ENCODE data around the gene BLCAP.
"Not testable (repeated sequence)": the region's sequence is repeated elsewhere in the genome, so short reads cannot be mapped to it uniquely, and the experiment has no call there.

Gene BLCAP

GRCh38 chr20:37544386-37544785 is 16.7 kb upstream of the BLCAP start:
- no peak for DNase-seq (ENCODE audit: low spot score)
- in situ Hi-C loops (cut with MboI; ENCODE audit: low sequenced_read_pairs, unreplicated experiment) = no loop called here
- TF ChIP-seq CTCF (IDR thresholded peaks at IDR 0.05; ENCODE audit: borderline replicate concordance, control extremely low read depth, extremely low read depth, insufficient read depth, missing control alignments) = no peak

GRCh38 chr20:37543828-37544227 is 16.2 kb upstream of the BLCAP start:
- in situ Hi-C loops (cut with MboI; ENCODE audit: low sequenced_read_pairs, unreplicated experiment) = no loop called here

GRCh38 chr20:37542281-37542680 is 14.6 kb upstream of the BLCAP start:
- TF ChIP-seq CTCF (IDR thresholded peaks at IDR 0.05; ENCODE audit: borderline replicate concordance, control extremely low read depth, extremely low read depth, insufficient read depth, missing control alignments) = no peak
- in situ Hi-C loops (cut with MboI; ENCODE audit: low sequenced_read_pairs, unreplicated experiment) = no loop called here

More at GRCh38 chr20:37543828-37544227, 16.2 kb upstream of the BLCAP start:
- no peak for DNase-seq (ENCODE audit: low spot score)
- TF ChIP-seq CTCF (IDR thresholded peaks at IDR 0.05; ENCODE audit: borderline replicate concordance, control extremely low read depth, extremely low read depth, insufficient read depth, missing control alignments) = no peak

GRCh38 chr20:37541326-37541725 is 13.7 kb upstream of the BLCAP start:
- no peak for TF ChIP-seq CTCF (IDR thresholded peaks at IDR 0.05; ENCODE audit: borderline replicate concordance, control extremely low read depth, extremely low read depth, insufficient read depth, missing control alignments)
- in situ Hi-C loops (cut with MboI; ENCODE audit: low sequenced_read_pairs, unreplicated experiment) = no loop called here
- no peak for DNase-seq (ENCODE audit: low spot score)

More at GRCh38 chr20:37542281-37542680, 14.6 kb upstream of the BLCAP start:
- no peak for DNase-seq (ENCODE audit: low spot score)

GRCh38 chr20:37540838-37541237 is 13.2 kb upstream of the BLCAP start:
- DNase-seq (ENCODE audit: low spot score); in situ Hi-C loops (cut with MboI; ENCODE audit: low sequenced_read_pairs, unreplicated experiment): not testable (repeated sequence)

GRCh38 chr20:37540001-37540400 is 12.3 kb upstream of the BLCAP start:
- in situ Hi-C loops (cut with MboI; ENCODE audit: low sequenced_read_pairs, unreplicated experiment) = no loop called here
- no peak for TF ChIP-seq CTCF (IDR thresholded peaks at IDR 0.05; ENCODE audit: borderline replicate concordance, control extremely low read depth, extremely low read depth, insufficient read depth, missing control alignments)

GRCh38 chr20:37539424-37539823 is 11.7 kb upstream of the BLCAP start:
- no peak for TF ChIP-seq CTCF (IDR thresholded peaks at IDR 0.05; ENCODE audit: borderline replicate concordance, control extremely low read depth, extremely low read depth, insufficient read depth, missing control alignments)
- in situ Hi-C loops (cut with MboI; ENCODE audit: low sequenced_read_pairs, unreplicated experiment) = no loop called here
- no peak for DNase-seq (ENCODE audit: low spot score)

More at GRCh38 chr20:37540001-37540400, 12.3 kb upstream of the BLCAP start:
- no peak for DNase-seq (ENCODE audit: low spot score)
